GM18858 (cell line): ENCODE measurements around the gene USP37.

Experiments used
- ATAC-seq: cut with Tn5 transposase; IDR thresholded peaks from one replicate; pipeline ENCODE4 v1.9.1; 2021; ENCODE audit not compliant: unreplicated experiment

The USP37 gene, protein sequence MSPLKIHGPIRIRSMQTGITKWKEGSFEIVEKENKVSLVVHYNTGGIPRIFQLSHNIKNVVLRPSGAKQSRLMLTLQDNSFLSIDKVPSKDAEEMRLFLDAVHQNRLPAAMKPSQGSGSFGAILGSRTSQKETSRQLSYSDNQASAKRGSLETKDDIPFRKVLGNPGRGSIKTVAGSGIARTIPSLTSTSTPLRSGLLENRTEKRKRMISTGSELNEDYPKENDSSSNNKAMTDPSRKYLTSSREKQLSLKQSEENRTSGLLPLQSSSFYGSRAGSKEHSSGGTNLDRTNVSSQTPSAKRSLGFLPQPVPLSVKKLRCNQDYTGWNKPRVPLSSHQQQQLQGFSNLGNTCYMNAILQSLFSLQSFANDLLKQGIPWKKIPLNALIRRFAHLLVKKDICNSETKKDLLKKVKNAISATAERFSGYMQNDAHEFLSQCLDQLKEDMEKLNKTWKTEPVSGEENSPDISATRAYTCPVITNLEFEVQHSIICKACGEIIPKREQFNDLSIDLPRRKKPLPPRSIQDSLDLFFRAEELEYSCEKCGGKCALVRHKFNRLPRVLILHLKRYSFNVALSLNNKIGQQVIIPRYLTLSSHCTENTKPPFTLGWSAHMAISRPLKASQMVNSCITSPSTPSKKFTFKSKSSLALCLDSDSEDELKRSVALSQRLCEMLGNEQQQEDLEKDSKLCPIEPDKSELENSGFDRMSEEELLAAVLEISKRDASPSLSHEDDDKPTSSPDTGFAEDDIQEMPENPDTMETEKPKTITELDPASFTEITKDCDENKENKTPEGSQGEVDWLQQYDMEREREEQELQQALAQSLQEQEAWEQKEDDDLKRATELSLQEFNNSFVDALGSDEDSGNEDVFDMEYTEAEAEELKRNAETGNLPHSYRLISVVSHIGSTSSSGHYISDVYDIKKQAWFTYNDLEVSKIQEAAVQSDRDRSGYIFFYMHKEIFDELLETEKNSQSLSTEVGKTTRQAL

DNA sequence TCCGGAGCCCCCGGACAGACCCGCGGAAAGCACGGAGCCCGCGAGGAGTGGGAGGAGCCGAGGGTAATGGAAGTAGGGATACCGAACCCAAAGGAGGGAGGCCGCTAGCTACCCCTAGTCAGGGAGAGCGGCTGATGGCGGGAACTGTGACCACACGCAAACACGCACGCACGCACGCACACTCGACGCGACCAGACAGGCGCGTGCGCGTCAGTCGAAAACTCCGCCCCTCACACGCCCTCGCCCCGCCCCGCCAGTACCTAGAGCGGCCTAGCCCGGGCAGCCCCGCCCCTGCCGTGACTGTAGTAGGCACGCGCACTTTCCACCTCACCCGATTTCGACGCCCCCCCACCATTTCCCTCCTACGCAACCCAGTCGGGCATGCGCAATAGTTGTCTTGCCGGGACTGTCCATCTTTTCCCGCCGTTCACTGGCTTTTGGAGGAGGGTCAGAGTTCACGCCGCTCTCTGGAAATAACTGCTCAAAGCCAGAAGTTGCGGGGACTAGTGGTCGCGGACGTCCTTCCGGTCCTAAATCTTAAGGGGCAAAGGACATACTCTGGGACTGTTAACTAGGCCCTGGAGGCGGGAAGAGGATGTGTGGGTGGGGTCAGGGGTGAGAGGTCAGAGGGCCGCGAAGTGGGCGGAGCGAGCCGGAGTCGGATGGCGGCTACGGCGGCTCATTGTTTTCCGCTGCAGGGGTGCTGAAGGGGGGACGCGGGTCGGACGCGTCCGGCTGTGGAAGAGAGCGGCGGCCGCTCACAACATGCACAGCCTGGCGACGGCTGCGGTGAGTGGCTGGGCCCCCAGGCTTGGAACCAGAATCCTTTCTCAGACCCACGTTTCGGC, at the start of gene USP37, which contains the start of gene CNOT9:
Gene USP37 (minus strand): TSS at position 162 of the 848 bp plus-strand sequence. CDS start 9,698 bp downstream, outside the sequence.
Gene CNOT9 (plus strand): TSS at position 650 of the 848 bp plus-strand sequence. CDS start 116 bp downstream, at position 766.
- peak; percentile 44 for ATAC-seq

DNA sequence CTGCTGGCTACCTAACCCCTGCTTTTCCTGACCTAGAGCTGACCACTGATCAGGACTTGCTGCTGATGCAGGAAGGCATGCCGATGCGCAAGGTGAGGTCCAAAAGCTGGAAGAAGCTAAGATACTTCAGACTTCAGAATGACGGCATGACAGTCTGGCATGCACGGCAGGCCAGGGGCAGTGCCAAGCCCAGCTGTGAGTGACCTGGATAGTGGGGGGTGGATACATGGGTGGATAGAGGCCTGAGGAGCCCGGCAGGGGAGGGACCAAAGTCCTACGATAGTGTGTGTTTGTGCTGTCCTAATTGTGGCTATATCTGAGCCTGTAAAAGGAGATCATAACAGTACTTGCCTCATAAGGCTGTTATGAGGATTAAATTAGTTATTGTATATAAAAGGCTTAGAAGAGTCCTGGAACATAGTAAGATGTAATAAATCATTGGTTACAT, 47.7 kb upstream of the USP37 start:
- ATAC-seq = no peak

DNA sequence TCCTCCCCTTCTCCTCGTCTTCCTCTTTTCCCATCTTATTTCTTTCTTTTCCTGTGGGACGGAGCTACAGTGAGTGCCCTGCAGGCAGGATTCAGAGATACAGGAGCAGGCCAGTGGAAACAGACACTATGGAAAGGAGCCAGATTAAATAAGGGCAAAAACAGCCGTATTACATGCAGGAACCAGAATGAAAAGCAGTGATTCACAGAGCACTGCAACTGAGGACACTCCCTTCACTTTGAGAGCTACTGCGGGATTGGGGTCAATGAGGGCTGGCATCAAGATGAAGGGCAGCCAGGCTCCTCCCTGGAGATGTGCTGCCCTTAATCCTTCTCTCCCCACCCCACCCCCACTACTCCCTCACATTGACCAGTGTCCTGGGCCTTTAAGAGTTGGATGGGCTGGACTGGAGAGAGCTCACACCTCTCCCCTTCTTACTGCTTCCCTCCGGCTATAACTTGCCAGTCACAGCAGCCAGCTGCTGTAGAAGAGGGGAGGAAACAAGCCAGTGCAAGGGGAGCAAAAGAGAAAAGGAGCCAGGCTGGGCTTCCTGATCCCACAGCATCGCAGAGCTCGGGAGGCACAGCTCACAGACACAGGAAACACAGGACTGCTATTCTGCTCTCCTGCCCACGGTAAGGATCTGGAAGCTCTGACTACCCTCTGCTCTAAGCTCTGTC, 39.4 kb upstream of the USP37 start, which contains the start of gene PLCD4:
Gene PLCD4 (plus strand): TSS at position 464 of the 680 bp plus-strand sequence. CDS start 7,841 bp downstream, outside the sequence.
- ATAC-seq = no peak

DNA sequence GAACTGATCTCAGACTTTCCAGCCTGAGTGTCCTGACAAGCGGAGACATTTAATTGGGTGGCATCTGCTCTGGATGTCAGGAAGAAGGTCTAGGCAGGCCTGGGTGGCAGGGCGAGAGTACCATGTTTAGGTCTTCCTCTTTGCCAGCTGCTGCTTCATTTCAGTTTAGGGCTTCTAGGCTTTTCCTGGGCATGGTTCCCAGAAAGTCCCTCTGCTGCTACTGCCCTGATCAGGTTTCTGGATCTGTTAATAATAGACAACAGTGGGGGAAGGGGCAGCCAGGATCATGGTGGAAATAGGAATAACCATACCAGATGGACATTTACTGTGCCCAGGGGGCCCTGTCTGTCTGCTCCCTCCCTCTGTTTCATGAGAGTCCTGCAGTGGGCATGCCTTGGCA, 37.3 kb upstream of the USP37 start:
- ATAC-seq = no peak

DNA sequence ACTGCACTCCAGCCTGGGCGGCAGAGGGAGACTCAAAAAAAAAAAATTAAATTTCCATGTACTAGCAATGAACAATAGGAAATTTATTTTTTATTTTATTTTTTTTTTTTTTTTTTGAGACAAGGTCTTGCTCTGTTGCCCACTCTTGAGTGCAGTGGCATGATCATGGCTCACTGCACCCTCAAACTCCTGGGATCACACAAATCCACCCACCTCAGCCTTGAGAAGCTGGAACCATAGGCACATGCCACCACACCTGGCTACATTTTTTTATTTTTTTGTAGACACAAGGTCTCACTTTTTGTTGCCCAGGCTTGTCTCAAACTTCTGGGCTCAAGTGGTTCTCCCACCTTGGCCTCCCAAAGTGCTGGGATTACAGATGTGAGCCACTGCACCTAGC, 17.4 kb upstream of the USP37 start:
- no peak for ATAC-seq

DNA sequence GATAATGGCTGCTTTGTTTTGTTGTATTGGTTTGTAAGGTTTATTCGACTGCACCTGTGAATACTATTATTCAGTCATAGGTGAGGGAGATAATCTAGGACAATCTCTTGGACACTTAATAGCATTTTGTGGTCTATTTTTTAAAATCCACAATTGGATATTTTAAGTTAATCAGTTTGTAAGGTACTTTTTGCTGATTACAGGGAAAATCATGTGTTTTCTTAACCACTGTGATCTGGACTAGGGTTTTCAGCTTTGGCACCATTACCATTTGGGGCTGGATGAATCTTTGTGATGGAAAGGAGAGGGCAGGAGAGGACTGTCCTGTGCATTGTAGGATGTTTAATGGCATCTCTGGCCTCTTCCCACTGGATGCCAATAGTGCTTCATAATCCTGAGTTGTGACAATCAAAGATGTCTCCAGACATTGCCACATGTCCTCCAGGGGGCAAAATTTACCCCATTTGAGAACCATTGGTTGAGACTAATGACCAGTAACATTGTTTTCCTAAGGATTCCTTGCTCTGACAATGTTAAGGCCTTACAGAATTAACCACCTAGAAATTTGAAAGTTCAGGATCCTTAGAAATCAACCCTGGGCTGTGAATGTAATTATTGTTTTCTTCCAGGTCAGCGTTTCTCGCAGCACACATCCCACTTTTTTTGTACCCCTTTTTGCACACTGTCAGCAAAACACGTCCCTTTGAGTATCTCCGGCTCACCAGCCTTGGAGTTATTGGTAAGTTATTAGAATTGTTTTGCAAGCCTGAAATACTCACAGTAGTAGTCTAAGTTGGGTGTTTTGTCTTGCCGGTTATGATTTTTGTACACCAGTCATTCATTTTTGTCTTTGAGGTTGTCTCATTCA, 16.1 kb upstream of the USP37 start:
- ATAC-seq = no peak

DNA sequence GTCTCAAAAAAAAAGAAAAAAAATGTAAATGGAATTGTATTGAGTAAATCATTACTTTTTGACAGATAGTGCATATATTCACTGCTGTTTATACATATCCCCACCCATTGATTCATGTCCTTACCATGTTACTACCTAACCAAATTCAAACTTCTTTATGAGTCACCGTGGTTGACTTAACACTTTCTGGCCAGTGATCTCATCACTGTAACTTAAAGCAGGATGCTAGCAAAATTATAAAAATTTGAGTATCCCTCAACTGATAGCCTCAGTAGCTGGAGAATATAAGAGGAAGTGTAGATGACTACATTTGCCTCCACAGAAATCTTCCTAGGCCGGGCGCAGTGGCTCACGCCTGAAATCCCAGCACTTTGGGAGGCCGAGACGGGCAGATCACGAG, 13.9 kb upstream of the USP37 start:
- ATAC-seq = no peak

DNA sequence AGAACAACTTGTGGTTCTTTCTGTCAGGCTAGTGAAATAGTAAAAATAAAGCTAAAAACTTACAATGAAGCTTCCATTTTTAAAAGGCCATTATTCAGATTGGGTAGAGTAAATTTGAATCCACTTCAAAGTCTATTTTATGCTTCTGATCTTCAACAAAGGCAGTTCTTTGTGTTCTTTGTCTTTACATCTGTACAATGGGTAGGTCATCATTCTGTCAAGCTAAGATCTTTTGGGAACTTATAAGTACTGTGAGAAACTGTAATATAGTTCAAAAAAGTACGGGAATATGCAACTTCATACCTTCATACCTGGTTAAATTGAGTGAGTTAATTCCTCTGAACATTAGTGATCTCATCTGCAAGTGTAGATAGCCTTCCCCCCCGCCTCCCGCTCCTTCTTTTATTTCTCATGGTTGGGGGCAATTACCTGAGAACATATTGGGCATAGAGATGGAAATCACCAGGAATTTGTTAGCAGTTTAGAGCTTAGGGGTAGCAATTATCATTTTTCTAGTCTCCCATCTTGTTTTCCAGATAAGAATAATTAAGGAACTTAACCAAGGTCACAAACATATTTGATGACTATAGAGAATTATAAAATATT, 10.2 kb upstream of the USP37 start:
- no peak for ATAC-seq

DNA sequence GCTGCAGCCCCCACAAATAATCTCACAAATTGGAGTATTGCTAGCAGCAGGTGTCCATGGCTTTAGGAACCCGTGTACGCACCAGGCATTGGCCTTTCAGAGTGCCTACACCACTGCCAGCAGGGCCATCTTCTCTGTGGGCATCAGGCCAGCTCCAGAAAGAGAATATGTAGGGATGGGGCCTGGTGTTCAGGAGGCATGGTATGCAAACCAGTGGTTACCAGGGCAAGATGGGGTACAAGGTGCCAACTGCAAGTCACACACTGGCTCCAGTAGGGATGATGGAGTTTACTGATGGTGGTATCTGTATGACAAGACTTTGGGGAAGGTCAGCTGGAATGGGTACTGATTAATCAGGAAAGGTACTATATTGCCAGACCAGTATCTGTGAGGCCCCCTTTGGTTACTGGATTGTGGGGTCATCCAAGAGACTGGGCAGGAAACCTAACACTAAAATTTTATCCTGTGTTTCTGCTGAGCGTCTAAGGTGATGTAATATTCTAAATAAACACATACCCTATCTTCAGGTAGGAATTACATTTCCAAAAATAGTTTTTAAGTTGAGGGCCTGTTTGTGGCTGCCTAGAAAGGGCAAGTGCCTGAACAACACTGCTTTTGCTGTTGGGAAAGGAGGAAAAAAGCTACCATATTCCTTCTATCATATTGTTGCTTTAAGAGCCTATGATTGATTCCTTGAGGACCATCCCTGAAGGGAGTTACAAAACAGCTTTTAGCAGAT, 9.5 kb upstream of the USP37 start:
- no peak for ATAC-seq

DNA sequence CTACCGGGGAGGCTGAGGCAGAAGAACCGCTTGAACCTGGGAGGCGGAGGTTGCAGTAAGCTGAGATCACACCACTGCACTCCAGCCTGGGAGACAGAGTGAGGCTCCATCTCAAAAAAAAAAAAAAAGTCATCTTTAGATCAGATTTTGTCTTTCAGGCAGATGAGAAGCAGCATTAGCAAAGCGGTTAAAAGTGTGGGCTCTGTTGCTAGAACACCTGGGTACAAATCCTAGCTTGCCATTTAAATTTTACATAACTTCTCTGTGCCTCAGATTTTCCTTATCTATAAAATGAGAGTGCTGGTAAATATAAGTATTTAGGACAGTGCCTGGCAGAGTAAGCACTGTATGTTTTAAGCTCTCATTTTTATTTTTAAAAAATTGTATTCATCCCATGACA, 8.7 kb upstream of the USP37 start:
- no peak for ATAC-seq

DNA sequence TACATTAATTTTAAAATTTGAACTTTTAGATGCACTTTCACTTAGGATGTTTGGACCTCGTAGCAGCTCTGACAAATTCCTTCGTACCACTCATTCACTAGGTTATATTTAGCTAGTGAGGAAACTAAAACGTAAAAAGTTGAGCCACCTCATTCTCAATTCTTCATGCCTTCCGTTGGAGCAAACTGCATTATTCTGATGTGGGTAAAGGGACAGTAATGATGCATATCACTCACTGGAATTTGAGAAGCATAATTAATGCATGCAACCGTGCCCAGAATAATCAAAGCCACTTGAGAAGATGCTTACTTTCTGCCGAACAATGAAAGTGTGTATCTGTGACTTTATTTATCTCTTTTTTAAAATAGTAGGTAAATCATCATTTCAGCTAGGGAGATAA, 2.7 kb upstream of the USP37 start:
- no peak for ATAC-seq

DNA sequence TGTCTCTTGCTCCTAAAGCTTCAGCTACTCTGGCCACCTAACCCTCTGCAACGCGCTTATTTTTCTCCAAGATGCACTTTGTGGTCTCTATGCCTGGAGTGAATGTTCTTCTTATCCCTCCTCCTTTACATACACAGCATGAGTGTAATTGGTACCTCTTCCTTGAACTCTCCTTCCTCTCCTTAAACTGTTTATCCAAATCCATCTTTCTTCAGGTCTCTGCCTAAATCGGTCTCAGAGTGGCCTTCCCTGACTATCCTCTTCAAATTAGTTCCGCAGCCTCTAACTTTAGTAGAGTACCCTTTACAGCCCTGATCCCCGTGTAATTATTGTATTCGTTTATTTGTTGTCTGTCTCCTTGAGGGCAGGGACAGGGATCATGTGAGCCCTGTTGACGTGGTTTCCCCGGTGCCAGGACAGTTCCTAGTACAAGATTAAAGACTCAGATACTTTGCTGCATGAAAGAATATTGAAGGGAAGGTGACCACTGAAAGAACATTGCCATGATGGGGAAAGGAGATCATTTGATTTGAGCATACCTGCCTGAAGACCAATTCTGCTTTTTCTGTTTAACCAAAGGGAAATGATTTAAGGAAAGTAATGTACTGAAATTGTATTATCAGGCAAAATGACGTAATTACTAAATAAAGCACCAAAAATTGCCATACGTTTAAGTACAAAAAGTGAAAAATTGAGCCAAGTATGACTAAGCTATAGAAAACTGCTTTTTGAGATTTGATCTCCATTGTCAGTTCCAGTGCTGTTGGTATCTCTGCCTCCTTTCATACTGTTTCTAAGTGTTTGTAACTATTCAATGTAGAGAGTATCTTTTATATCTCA, 1.7 kb upstream of the USP37 start:
- ATAC-seq = no peak

DNA sequence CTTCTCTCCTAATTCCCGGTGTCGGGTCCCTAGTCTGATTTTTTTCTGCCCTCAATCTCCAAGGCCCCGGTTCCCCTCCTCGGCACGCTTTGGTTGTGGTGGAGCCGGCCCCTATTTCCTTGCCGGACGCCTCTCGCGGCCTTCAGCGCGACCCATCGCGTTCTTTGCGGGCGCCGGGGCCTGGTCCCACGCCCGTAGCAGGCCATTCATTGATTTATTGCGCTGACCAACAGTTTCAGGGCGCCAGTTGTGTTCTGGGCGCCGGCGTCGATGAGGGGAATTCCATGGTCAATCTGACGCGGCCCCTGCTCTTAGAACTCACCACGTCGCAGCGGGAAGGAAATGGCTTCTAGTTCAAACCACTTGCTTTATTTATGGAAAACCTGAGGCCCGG, 884 bp upstream of the USP37 start:
- no peak for ATAC-seq

DNA sequence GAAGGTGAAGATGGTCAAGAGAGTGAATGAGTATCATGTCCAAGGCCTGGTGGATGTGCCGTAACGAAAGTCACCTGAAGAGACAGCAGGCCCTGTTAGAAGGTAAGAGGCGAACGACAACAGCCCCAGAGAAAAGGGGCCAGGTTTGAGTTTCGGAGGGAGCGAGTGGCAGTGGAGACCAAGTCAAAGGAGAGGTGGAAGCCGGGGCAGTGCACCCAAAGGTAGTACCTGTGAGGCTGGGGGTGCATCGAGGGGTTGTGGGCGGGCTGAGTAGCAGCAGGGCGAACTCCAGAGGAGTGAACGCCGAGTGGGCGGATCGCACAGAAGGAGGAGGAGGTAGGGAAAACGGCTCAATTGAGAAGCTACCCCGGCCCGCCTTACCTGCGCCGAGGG, 358 bp downstream of the USP37 start:
- peak; percentile 14 for ATAC-seq

DNA sequence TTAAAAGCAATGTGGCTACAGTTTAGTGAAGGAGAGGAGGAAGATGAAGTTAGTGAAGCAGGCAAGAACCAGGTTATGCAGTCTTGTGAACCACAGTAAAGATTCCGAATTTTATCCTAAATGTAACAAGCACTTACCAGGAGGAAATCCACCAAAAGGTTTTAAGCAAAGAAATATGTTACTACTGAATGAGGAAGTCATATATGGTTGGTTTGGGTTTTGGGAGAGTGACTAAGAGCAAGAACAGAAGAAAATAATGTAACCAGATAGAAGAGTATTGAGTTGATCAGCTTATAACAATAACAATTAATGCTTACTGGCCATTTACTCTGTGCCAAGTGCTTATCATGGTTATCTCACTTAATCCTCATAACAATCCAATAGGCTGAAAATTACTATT, 1.9 kb downstream of the USP37 start:
- no peak for ATAC-seq

DNA sequence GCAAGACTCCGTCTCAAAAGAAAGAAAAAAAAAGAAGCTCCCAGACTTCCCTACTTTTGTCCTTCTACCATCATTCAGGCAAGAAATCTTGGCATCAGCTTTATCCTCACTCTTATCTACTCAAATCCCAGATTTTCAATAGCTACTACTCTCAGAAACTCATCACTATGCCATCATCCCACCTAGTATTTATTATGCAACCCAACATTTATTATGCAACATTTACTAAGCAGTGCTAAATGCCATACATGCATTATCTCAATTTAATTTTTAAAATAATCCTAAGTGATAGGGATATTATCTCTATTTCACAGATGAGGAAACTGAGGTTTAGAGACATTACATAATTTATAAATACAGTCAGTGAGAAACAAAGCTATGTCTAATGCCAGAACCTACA, 4.1 kb downstream of the USP37 start:
- no peak for ATAC-seq

DNA sequence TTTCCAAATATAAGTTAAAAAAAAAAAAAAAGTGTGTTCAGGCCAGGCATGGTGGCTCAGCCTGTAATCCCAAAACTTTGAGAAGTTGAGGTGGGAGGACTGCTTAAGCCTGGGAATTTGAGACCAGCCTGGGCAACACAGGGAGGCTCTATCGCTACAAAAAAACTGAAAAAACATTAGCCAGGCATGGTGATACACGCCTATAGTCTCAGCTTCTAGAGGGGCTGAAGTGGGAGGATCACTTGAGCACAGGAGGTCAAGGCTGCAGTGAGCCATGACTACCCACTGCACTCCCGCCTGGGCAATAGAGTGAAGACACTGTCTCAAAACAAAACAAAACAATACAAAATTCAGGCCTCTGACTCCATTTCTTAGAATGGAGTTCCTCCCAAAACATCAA, 9.2 kb downstream of the USP37 start:
- no peak for ATAC-seq
